GM21723 (cell line): ENCODE results near the gene PLEKHG2.

ENCODE experiments used
- ATAC-seq: cut with Tn5 transposase; IDR thresholded peaks from one replicate; pipeline ENCODE4 v1.9.1; 2021; ENCODE audit warnings: mild to moderate bottlenecking, moderate library complexity; ENCODE audit not compliant: unreplicated experiment

Gene PLEKHG2

DNA sequence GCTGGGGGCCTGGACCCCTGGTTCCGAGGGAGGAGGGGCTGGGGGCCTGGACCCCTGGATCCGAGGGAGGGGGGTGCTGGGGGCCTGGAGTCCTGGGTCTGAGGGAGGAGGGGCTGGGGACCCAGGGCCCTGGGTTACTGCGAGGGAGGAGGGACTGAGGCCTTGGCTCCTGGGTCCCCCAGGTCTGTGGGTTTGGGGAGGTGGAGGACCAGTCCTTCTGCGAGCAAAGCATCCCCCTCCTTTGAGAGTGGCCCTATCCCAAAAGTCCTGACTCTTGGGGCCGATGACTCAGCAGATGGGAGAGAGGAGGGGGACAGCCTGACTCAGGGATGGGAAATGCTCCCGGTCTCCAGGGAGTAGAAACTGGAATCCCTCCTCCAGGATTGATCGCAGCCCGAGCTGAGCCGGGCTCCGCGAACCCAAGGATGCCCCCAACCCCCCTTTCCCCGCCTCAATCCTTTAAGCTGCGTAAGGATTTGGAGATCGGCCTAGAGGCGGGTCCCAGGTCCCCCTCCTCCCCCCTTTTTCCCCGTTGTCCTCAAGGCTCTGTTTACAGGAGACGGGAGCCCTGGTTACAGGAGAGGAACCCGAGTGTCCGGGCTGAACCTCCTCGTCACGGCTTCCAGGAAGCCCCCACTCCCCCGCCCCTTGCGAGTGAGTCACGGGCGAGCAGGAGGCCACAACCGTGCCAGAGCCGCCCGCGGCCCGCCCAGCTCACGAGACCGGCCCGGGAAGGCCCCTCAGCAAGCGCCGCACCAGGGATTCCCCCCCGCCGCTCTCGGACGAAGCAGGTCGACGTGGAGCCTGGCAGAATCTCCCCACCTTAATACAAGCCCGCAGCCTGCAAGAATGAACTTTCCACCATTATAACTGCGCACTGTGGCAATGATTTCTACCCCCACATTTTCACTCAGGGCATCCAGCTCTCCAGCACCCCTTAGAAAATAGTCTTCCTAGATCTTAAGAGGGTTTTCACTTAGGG, 8.8 kb upstream of the PLEKHG2 start:
- ATAC-seq: no peak

DNA sequence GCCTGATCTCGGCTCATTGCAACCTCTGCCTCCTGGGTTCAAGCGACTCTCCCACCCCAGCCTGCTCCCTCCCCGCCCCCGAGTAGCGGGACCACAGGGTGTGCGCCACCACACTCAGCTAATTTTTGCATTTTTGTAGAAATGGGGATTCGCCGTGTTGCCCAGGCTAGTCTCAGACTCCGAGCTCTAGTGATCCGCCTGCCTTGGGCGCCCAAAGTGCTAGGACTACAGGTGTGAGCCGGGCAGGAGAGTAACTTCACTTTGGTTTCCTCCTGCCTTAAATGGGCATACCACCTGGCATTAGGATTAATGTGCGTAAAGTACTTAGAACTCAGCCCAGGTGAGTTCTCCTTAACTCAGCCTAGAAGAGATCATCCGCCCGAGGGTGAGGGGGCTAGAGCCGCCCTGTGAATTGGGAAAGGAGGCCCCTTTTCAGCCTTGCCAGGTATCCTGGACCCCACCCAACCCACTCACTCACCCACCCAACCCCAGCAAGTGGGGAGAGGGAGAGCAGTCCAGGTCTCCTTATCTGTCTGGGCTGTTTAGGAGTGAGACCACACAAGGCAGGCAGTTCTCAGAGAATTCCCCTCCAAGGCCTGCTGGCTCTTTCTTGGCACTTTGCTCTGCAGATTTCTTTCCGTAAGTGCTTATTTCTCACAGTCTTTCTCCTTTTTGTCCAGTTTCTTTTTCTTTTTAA, 7.1 kb upstream of the PLEKHG2 start:
- no peak for ATAC-seq

DNA sequence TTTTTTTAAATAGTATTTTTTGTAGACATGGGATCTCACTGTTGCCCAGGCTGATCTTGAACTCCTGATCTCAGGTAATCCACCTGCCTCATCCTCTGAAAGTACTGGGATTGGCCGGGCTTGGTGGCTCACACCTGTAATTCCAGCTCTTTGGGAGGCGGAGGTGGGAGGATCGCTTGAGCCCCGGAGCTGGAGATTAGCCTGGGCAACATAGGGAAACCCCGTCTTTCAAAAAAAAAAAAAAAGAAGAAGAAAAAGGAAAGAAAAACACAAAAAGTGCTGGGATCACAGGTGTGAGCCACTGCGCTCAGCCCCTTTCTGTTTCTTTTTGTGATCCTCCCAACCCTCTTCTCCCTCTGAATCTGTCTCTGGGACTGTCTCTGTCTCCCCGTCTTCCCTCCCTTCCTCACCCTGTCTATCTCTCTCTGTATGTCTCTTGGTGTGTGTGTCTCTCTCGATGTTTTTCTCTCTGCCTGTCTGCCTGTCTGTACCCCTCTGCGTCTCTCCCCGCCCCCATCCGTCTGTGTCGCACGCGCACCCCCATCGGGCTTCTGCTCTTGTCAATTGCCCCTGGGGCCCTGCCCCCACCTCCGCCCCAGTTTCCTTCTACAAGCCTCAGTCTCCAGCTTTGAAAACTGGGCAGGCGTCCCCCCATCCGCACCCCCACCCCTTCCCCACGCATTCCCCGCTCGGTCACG, 6.4 kb upstream of the PLEKHG2 start:
- no peak for ATAC-seq

DNA sequence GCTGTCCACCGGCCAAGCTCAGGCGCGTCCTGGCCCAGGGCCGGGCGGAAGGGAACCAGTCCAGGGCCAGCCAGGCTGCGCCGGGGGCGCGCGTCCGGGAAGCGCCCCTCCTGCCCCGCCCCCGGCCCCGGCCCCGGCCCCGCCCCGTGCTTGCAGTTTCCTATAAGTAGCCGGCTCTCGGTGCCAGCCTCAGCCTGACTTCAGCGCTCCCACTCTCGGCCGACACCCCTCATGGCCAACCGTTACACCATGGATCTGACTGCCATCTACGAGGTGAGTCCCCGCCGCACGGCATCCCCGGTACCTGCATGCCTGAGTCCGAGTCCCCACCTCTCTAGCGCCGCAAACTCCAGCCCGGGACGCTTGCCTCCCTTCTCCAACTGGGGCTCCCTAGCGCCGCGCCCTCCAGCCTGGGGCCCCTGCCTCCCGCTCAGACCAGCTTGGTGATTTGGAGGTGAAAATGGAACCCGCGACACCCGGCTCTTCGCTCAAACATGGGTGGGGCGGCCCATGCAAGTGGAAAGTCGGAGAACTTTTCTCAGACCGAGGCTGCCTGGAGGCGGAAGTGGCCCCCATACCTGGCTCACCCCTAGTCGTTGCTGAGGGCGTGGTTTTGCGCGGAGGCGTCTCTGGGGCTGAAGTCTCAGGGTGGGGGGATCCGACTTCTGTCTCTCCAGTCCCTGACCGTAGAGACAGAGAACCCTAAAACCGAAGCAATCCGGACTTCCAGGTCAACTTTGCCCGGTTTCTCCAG, 5.6 kb upstream of the PLEKHG2 start, which contains the start of gene ZFP36:
ZFP36 (plus strand) TSS at position 192 of the 754 bp plus-strand sequence; CDS start at position 250, 58 bp downstream.
- no peak for ATAC-seq

DNA sequence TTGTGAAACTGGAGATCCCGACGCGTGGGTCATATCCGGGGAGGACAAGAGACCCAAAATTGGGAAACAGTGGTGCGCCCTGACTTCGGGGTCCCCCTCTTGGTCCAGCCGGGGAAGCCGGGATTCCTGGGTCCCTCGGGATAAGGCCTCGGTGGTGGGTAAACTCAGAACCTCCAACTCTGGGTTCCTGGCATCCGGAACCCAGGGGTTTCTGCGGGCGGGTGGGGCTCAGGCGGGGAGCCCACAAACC, 5.1 kb upstream of the PLEKHG2 start:
- ATAC-seq: no peak

DNA sequence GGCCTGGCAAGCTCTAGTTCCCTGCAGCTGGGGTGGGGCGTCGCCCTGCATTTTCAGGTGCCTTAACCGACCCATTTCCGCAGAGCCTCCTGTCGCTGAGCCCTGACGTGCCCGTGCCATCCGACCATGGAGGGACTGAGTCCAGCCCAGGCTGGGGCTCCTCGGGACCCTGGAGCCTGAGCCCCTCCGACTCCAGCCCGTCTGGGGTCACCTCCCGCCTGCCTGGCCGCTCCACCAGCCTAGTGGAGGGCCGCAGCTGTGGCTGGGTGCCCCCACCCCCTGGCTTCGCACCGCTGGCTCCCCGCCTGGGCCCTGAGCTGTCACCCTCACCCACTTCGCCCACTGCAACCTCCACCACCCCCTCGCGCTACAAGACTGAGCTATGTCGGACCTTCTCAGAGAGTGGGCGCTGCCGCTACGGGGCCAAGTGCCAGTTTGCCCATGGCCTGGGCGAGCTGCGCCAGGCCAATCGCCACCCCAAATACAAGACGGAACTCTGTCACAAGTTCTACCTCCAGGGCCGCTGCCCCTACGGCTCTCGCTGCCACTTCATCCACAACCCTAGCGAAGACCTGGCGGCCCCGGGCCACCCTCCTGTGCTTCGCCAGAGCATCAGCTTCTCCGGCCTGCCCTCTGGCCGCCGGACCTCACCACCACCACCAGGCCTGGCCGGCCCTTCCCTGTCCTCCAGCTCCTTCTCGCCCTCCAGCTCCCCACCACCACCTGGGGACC, 4.6 kb upstream of the PLEKHG2 start:
- no peak for ATAC-seq

DNA sequence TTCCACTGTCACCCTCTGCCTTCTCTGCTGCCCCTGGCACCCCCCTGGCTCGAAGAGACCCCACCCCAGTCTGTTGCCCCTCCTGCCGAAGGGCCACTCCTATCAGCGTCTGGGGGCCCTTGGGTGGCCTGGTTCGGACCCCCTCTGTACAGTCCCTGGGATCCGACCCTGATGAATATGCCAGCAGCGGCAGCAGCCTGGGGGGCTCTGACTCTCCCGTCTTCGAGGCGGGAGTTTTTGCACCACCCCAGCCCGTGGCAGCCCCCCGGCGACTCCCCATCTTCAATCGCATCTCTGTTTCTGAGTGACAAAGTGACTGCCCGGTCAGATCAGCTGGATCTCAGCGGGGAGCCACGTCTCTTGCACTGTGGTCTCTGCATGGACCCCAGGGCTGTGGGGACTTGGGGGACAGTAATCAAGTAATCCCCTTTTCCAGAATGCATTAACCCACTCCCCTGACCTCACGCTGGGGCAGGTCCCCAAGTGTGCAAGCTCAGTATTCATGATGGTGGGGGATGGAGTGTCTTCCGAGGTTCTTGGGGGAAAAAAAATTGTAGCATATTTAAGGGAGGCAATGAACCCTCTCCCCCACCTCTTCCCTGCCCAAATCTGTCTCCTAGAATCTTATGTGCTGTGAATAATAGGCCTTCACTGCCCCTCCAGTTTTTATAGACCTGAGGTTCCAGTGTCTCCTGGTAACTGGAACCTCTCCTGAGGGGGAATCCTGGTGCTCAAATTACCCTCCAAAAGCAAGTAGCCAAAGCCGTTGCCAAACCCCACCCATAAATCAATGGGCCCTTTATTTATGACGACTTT, 3.9 kb upstream of the PLEKHG2 start:
- ATAC-seq: no peak

DNA sequence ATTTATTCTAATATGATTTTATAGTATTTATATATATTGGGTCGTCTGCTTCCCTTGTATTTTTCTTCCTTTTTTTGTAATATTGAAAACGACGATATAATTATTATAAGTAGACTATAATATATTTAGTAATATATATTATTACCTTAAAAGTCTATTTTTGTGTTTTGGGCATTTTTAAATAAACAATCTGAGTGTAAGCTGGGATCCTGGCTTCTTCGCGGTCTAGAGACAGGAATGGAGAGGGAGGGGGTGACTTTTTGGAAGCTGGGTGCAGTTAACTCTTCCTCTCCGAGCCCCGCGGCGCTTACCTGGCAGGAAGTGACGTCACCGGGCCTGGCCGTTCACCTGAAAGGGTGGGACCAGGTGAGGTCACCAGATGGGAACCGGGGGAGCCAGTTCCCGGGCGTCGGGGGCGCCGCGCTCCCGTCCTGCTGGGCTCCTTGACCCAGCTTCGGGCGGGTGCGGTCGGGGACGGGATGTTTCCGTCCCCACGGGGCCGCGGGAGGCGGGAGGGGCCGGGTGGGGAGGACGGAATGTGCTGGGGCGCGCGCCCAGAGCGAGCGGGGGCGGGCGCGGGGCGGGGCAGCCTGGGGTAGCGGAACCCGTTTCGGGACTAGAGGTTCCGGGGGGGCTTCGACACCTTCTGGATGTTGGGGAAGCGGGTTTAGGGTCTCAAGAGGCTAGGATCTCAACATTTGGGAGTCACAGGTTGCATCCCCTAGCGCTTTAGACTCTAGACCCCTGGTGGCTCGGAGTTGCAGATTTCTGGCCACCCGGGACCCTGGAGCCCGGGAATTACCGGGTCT, 3.1 kb upstream of the PLEKHG2 start:
- ATAC-seq: no peak

DNA sequence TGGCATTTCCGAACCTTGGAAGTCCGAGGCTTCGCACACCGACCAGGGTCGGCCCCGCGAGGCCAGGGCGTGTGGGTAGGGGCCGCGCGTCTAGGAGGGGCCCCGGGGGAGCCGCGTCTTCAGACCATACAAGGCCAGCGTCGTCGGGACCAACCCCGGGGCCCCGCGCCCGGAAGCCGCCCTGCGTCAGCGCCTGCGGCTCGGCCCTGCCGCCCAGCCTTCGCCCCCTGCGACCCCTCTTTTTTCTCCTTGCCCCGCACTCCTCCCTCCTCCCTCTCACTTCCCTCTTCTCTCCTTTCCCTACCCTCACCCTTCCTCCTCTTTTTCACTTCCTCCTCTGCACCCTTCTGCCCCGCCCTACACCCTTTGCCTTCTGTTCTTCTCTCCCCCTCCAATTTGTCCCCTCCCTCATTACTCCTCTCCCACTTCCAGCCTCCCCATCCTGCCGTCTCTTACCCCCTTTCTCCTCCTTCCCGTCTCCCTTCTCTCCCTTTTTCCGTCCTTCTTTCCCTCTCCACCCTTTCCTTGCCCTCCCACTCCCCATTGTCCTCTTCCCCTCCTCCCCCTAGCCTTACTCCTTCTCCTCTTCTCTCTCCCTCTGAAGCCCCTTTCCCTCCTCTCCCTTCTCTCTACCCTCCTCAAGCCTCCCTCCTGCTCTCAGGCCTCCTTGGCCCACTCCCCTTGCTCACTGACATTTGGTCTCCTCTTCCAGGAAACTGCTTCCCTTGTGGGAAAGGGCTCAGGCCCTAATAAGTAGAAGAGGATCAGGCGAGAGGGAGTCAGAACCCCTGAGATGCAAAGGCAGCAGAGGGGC, 2.2 kb upstream of the PLEKHG2 start:
- no peak for ATAC-seq

DNA sequence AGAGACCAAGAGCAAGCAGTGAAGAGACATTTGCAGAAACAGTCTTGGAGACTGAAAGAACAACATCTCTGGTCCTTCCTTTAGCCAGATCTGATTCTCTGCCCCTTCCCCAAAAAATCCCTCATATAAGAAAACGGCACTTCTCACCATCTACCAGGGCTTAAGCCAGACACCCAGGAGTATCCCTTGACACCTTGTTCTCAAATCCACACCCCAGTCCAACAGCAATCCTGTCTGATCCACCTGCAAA, 1.7 kb upstream of the PLEKHG2 start:
- ATAC-seq: no peak

DNA sequence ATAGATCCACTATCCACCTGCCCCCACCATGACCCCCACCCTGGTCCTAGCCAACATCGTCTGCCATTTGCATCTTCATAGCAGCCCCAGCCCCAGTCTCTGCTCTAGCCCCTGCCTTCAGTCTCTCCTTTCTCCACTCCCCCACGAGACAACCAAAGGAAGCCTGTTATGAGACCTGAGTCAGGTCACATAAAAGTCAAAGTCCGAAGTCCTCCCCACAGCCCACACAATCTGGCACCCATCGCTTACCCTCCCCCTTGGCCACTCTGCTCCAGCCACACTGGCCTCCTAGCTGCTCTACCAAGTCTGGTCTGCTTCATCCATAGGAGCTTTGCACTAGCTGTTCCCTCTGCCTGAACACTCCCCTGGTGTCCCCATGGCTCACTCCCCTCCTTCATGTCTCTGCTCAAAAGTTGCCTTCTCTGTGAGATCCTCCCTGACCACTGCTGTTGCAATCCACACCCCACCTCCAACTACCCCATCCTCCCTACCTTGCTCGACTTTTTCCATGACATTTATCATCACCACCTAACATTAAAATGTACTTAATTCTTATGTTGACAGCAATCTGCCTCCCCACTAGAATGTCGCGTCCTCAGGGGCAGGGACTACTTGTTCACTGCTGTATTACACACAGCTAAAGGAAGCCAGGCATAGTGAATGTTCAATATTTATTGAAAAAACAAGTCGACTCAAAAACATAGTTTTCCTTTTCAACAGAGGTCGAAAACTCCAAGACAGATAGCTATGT, 1.2 kb upstream of the PLEKHG2 start:
- ATAC-seq: no peak

DNA sequence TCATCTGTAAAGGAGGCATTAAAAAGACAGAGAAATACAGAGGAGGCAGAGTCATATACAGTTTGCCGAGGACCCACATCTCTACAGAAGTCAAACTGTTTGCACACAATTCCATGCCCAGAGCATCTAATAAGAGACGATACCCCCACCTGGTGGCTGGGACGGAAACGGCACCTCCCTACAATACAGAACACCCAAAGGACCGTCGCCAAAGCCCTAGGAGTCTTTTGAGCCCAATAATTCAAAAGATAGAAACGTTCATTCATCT, 703 bp upstream of the PLEKHG2 start:
- peak; percentile 30 for ATAC-seq

DNA sequence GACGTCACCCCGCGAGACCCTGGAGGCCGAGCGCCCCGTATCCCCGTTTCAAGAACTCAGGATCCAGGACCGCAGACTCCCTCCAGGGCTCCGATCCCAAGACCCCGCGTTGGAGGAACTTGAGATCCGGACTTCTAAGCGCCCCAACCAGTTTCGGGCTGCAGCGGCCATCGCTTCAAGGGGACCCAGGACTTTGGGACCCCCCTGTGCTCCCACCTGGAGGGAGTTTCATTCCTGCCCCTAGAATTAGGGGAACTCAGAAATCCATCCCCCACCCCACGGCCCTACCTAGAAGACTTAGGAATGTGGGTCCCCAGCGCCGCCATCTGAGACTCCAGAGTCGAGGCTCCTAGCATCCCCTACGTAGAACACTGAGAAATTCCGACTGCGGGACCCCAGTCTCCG, 400 bp downstream of the PLEKHG2 start:
- no peak for ATAC-seq

DNA sequence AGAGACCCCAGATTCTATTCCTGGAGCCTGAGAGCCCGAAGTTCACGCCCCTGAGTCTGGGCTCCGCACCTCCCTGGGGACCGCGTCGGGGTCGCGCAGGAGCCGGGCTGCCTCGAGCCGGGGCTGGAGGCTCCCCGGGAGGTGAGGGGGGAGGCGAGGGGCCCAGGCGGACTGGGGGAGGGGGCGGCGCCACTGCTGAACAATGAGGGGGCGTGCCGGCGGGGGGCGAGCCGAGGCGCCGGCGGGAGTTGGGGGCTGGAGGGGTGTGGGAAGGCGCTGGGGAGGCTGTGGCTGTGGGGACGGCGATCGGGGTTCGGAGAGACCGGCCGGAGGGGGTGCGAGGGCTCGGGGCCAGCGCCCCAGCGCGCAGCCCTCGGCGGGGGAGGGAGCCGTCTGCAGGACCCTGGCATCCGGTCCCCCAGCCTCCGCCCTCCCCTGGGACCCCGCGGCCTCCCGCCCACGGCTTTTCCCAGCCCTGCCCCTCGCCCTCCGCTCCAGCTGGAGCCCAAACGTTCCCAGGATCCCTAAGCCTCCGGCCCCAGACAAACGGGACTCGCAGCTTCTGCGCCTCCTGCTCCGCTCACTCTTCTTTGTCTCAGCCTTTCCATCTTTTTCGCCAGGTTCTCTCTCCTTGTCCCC, 922 bp downstream of the PLEKHG2 start:
- ATAC-seq: no peak

DNA sequence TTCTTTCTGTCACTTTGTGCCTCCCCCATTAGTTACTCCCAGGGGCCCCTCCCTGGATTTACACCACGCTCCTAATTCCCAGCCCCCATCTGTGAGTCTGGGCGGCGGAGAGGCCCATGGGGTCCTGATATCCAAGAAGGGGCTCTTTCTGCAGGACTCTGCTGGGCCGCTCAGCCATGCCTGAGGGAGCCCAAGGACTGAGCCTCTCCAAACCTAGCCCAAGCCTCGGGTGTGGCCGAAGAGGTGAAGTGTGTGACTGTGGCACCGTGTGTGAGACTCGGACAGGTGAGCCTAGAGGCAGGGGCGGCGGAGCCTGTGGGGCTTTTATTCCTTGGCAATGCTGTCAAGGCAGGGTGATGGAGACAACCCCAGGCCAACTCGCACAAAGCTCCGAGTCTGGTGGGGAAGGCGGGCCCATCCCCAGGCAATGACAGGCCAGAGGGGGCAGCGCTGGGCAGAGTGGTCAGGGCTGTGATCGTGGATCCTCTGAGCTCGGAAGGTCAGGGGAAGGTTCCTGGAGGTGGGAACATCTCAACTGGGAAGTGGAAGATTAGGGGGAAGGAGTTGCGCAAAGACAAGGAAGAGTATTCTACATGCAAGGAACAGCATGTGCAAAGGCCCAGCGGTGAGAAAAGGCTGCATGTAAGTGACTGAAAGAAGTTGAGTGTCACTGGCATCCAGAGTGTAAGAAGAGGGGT, 1.6 kb downstream of the PLEKHG2 start:
- ATAC-seq: no peak
